HG02610 (cell line): ENCODE measurements around the gene BEGAIN.

Source experiments
- ATAC-seq: cut with Tn5 transposase; IDR thresholded peaks from one replicate; pipeline ENCODE4 v1.9.1; 2021; ENCODE audit warnings: mild to moderate bottlenecking, moderate library complexity; ENCODE audit not compliant: unreplicated experiment

Gene BEGAIN

DNA sequence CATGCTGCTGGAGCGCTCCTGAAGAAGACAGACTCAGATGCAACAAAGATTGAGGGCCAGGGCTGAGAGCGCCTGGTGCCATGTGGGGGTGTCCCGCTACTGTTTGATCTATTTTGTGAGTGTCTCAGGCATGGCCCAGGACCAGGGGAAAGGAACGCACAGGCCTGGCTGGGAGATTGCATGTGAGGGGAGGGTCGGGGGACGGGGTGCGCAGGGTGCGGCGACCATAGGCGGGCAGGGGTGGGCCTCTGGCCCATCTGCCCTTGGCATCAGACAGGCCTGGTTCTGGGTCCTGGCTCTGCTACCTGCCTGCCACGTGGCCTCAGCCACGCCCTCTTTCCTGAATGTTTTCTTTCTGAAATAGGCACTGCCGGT is 47.5 kb downstream of the BEGAIN start:
- no peak for ATAC-seq

- ATAC-seq, result no peak
Observed at GRCh38 chr14:100539003-100539660, 48.1 kb downstream of the BEGAIN start.

DNA sequence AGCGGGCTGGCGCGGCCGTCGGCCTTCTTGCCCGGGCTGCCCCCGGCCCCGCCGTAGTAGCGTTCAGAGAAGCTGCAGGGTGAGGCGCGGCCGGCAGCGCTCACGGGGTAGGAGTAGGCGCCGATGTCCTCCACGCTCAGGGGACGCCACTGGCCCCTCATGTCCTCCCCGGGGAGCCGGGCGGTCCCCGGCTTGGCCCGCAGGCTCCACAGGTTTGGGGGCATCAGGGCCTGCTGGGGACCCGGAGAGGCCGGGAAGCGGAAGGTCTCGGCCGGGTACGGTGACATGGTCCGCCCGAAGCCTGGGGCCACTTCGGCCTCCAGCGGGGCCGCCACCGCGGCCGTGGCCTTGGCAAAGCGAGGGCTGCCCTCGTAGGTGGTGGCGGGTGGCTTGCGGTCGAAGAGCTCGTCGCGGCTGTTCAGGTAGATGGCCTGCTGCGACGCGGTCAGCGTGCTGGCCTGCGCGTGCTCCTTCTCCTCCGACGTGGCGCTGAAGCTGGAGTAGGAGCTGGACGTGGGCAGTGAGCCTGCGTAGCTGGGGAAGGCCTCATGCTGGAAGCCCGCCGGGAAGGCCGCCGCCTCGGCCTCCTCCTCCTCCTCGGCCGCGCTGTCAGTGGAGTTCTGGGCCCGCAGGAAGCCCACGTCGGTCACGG is 48.7 kb downstream of the BEGAIN start:
- no peak for ATAC-seq

DNA sequence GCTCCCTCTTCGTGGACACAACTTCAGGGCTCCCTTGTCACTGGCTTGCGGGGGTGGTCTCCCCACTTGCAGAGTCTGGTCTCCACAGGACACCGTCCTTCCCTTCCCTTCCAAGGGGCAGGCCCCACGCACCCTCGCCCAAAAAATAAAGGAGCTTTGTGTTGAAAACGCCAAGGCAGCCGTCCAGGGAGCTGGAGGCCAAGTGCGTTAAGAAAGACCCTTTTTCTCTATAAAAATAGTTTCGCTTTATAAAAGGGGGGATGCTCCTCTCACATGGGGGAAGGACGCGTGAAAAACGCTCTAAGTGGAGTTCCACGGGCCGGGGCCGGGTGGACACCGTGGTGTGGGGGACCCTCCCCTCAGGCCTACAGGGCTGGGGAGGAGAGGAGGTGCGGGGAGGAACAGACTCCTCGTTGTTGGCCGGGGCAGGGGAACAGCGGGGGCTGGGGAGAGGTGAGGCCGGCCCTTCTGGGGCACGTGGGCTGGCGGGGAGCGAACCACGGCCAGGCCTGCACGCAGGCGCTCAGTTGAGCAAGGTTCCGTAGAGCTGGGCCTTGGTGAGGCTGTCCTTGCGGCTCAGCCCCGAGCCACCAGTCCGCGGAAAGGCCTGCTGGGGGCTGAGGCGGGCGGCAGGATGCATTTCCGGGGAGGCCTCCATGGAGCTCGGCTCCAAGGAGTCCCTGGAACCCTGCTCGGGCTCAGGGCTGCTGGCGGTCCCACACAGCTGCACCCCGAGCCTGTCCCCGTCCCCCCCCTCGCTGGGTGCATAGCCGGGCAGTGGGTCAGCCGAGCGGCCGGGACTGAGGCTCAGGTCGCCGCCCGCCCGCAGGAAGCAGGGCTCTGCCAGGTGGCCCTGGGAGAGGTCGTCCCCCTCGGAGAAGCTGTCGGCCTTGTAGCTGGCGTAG is 49.5 kb downstream of the BEGAIN start:
- no peak for ATAC-seq

DNA sequence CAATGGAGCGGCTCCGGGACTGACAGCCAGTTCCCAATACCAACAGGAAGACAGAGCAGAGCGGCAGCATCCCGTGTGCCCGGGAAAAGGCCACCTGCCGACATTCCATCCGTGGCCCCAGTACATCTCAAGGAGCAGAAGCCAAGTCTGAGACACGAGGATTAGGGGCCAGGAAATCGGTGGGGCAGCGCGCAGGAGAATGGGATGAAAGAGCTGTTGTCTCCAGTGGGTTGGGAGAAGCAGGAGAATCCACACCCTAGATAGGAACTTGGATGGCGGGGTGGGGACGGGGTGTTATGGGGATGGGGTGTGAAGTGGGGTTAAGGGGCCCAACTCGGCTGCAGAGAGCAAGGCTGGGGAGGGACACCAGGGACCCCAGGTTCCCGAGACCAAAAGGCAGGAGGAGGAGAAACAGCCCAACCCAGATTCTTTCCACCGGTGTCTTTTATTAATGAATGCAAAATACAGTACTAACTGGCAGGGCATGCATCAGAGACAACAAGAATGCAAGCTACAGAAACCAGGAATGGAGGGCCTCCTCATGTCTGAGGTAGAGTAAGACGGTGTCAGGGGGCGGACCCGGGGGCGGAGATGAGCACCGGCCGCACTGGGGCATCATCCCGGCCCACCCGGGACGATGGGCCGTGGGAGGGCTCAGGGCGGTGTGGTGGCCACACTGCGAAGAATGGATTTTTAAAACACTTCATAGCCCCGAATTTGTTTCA is 50.3 kb downstream of the BEGAIN start:
- no peak for ATAC-seq

DNA sequence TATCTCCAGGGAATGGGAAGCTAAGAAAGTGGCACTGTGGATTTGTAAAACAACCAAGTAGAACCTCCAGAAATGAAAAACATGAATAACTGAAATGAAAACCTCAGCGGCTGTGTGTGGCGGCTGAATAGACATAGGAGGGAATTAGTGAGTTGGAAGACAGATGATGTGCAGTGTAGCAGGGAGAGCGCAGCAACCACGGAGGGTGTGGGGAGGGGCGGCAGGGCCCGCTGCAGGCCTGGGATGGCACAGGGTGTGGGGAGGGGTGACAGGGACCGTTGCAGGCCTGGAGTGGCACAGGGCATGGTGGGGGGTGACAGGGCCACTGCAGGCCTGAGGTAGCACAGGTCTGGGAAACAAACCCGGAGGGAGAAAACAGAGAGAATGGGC is 51.1 kb downstream of the BEGAIN start:
- ATAC-seq, result no peak

GRCh38 chr14:100535287-100536120 is 51.7 kb downstream of the BEGAIN start:
- no peak for ATAC-seq

DNA sequence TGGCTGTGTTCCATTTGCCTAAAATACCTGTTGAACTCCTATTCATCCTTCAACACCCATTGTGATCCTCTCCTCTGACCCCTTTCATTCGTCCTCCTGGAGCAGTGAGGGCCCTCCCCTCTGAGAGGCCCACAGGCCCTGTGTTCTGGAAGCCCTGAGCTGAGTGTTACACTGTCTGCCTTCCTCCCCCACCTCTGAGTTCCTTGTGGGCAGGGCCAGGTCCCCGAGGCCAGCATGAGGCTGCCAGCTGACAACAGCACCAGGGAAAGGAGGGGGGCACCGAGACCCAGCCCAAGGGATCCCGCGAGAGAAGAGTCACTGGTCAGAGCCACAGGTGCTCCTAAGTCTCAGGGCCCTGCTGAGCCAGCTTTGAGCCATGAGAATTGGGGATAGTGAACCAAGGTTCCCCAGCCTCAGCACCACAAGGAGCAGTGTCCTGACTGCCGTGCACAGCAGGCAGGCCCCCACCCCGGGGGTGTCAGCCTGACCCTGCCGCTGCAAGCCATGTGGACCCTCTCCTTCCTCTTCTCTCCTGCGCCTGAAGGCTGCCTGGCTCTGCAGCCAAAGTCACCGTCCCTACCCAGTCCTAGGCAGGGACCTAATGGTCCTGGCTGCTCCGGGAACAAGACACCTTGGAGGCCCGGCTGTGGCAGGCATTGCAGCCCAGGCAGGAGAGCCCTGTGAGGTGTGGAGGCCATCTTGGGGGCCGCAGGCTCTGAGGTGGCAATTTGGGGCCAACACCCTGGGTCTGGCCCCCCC is 52.5 kb downstream of the BEGAIN start:
- ATAC-seq, result no peak

DNA sequence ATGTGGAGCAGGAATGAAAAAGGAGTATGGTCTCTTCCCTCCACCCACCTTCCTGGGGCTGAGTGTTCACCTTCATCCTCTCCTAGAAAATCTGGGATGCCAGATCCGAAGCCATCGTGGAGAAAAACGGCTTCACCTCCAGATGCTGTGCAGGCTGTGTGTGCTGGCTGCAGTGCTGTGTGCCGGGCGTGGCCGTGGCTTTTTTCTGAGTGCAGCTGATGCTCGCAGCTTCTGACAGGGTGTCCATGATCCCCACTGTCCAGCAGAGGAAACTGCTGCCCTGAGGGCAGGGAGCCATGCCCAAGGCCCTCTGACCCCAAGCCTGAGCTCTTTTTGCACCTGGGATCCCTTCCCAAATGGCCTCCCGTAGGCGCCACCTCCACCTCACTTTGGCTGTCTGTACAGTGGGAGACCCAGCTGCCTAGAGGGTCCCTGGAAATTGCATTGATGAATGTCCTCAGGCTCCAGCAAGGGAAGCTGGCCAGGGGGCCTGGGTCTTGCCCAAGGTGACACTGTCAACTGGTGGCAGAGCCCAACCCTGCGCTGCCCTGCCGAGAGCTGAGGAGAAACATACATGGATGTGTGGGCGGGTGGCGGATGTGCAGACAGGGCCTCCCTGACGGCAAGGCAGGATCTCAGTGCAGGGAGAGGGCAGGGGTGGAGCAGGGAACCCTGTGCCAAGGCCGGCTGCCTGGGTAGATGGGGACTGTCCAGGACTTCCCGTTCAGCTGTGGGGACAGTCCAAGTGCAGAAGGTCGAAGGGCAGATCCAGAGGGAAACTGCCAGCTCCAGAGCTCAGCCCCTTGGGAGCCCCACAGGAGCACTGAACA is 53.3 kb downstream of the BEGAIN start:
- no peak for ATAC-seq

DNA sequence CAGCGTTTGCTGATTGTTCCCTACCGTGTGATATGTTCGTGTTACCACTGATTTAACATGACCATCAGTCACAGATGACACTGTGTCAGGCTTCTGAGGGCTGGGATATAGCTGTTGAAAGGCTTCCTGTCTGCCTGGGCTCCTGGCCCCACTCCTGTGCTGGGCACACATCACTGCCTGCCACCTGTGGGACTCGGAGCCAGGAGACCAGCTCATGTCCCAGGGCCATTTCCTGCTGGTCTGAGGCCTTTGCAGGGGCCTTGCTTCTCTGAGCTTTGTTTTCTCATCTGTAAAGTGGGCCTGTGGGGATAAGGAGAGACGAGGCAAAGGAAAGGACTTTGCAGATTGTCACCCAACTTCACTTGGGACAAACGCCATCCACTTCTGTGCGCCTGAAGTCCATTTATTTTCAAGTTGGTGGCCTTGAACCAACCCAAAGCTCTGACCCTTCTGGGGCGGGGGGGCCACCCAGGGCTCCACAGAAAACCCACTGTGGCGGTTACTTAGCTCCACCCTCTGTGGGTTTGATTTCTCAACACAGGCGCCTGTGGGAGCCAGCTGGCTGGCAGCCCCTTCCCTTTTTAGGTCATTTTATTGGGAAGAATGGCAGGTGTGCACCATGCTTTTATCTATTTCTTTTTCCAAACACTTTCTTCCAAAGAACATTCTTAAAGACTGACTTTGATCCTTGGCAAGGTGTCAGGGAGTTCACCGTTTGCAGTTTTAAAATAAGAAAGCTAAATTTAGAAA is 54.1 kb downstream of the BEGAIN start:
- no peak for ATAC-seq

- ATAC-seq, result no peak
Observed at GRCh38 chr14:100532154-100532861, 54.9 kb downstream of the BEGAIN start.

DNA sequence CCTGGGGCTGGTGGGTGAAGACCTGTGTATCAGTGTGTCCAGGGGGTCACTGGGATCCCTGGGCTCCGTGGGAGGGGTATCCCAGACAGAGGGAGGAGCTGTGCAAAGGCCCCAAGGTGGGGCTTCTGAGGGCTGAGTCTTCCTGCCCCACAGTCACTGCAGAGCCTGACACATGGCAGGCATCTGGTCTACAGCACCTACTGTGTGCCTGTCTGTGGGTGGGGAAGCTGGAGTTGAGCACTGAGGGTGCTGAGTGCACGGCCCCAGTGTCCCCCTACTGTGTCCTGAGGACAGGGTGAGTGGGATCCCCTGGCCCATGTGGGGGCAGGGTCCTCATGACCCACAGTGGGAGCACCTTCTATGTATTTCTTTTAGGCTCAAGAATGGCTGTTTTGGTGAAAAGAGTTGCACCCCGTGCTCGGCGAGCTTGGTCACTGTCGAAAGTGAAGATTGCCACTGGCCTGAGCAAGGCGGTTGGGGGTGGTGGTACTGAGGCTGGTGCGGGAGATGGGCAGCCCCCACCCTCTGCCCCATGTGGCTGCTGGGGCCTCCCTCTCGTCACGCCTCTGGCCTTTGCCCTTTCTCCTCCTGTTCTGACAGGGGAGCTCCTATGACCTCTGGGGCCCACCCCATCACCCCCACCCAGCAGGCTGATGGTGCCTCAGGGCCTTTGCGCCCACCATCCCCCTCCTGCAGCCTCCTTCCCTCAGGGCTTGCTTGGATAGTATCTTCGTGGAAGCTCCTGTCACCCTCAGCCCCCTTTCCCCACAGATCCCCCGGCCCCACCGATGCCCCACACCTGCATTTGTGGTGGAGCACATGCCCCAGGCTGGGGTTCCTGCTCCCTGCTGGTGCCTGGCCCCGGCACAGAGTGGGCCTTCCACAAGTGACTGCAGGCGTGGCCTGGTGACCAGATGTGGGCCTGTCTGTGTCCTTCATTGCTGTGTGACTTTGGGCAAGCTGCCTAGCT is 55.8 kb downstream of the BEGAIN start:
- no peak for ATAC-seq

- ATAC-seq, result no peak
Observed at GRCh38 chr14:100530270-100531072, 56.7 kb downstream of the BEGAIN start.

DNA sequence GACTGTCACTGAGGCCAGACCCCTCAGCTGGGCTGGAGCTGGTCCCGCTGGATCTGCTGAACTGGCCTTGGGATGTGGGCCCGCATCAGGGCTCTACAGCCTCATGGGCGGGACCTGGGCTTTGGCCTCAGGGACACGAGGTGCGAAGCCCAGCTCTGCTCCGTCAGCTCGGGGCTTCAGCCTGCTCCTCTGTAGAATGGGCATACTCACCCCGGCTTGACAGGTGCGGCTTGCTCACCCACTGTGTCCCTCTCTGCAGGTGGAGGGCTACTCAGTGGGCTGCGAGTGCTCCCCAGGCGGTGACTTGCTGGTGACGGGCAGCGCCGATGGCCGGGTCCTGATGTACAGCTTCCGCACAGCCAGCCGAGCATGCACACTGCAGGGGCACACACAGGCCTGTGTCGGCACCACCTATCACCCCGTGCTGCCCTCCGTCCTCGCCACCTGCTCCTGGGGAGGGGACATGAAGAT is 57.6 kb downstream of the BEGAIN start:
- no peak for ATAC-seq

DNA sequence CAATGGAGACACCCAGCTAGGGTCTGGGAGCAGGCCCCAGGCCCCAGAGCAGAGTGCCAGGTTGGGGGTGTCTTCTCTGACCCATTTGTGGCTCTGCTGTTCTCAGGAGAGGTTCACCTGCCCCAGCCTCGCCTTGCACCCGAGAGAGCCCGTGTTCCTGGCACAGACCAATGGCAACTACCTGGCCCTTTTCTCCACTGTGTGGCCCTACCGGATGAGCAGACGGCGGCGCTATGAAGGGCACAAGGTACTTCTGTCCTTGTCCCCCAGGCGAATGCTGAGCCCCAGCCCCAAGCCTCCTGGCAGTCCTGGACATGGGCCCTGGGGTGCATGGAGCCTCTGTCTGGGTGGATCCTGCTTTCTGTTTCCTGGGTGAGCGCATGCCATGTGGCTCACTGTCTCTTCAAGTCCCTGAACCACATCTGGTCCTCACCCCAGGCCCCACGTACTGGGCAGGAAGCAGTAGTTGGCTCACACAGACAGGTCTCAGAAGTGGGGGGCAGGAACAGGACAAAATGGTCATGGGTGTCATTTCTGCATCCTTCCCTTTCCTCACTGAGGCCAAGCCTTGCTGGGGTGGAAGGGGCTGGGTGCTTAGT is 58.2 kb downstream of the BEGAIN start:
- no peak for ATAC-seq
